ENCODE results near the gene ASTN2.

ASTN2 gene

DNA sequence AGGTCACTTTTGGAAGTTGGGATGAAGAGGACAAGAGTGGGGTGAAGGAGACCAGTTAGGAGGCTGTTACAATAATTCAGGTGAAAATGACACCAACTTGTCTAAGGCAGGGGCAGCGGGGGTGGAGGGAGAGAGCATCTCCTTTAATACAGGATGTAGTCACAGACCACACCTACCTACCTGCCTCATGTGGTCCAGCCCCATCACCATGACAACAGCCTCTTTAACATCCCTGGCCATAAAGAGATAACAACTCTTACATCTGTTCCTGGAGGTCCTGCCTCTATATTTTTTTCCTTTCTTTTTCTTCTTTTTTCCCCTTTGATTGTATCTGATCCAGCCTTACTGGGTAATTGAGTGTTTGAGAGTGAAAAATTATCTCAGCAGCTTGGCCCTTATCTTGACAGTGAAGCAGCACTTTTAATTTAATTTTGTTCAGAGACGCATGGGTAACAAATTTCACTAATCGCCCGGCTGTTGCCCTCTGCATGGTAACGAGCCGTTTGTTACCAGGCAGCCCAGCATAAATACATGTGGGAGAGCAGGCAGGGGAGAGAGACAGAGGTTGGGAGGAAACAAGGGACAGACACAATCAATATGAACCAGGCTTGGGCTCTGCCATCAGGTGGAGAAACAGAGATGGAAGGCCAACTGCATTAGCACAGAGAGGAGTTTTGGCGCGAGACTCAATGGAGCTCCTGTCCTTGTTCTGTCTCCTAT, 338.1 kb downstream of the ASTN2 start:
- Histone ChIP-seq H3K27me3 (ENCODE audit: control insufficient read depth, low read length) (no peaks in the 10 kb centered on the region), H3K4me1 (ENCODE audit: control insufficient read depth, low read length) (no peaks in the 10 kb centered on the region), H3F3A (ENCODE audit: control insufficient read depth, insufficient read depth) (no peaks in the 10 kb centered on the region), H3K4me2 (ENCODE audit: low read length) (no peak overlapping the region), H3K27ac (ENCODE audit: low read depth, low read length) (no peak overlapping the region), H3K9me3 (ENCODE audit: control insufficient read depth, insufficient read depth, low read length) (no peaks in the 10 kb centered on the region), H3K9me2 (replicated peaks; ENCODE audit: control insufficient read depth, low read length) (no peaks in the 10 kb centered on the region), H3K79me2 (ENCODE audit: control insufficient read depth, low read length) (no peaks in the 10 kb centered on the region), H4K20me1 (ENCODE audit: control insufficient read depth, insufficient read depth, low read depth, low read length) (no peaks in the 10 kb centered on the region), H3K36me3 (ENCODE audit: control insufficient read depth, low read length) (no peaks in the 10 kb centered on the region), H3K4me3 (ENCODE audit: low read length) (no peak overlapping the region)
- no peak for TF ChIP-seq EZH2phosphoT487 (IDR thresholded peaks at IDR 0.05; ENCODE audit: borderline replicate concordance, low read length)
- TF ChIP-seq, protein P1, sequence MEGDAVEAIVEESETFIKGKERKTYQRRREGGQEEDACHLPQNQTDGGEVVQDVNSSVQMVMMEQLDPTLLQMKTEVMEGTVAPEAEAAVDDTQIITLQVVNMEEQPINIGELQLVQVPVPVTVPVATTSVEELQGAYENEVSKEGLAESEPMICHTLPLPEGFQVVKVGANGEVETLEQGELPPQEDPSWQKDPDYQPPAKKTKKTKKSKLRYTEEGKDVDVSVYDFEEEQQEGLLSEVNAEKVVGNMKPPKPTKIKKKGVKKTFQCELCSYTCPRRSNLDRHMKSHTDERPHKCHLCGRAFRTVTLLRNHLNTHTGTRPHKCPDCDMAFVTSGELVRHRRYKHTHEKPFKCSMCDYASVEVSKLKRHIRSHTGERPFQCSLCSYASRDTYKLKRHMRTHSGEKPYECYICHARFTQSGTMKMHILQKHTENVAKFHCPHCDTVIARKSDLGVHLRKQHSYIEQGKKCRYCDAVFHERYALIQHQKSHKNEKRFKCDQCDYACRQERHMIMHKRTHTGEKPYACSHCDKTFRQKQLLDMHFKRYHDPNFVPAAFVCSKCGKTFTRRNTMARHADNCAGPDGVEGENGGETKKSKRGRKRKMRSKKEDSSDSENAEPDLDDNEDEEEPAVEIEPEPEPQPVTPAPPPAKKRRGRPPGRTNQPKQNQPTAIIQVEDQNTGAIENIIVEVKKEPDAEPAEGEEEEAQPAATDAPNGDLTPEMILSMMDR (IDR thresholded peaks at IDR 0.05; ENCODE audit: low read depth, low read length, poor library complexity, severe bottlenecking) = no peak

GRCh38 chr9:117075636-117076035, 339.2 kb downstream of the ASTN2 start:
- no peak overlapping the region for H3K27ac ChIP-seq (ENCODE audit: low read depth, low read length)
- H3K79me2 ChIP-seq (ENCODE audit: control insufficient read depth, low read length) = no peaks in the 10 kb centered on the region
- no peaks in the 10 kb centered on the region for H3K9me2 ChIP-seq (replicated peaks; ENCODE audit: control insufficient read depth, low read length)
- no peaks in the 10 kb centered on the region for H3K27me3 ChIP-seq (ENCODE audit: control insufficient read depth, low read length)
- no peaks in the 10 kb centered on the region for H3K9me3 ChIP-seq (ENCODE audit: control insufficient read depth, insufficient read depth, low read length)
- no peaks in the 10 kb centered on the region for H3K4me1 ChIP-seq (ENCODE audit: control insufficient read depth, low read length)
- H3F3A ChIP-seq (ENCODE audit: control insufficient read depth, insufficient read depth) = no peaks in the 10 kb centered on the region
- H3K36me3 ChIP-seq (ENCODE audit: control insufficient read depth, low read length) = no peaks in the 10 kb centered on the region
- no peak overlapping the region for H3K4me3 ChIP-seq (ENCODE audit: low read length)
- H3K4me2 ChIP-seq (ENCODE audit: low read length) = no peak overlapping the region
- TF ChIP-seq EZH2phosphoT487 (IDR thresholded peaks at IDR 0.05; ENCODE audit: borderline replicate concordance, low read length) = no peak
- TF ChIP-seq, protein P1 (IDR thresholded peaks at IDR 0.05; ENCODE audit: low read depth, low read length, poor library complexity, severe bottlenecking) = no peak
- no peaks in the 10 kb centered on the region for H4K20me1 ChIP-seq (ENCODE audit: control insufficient read depth, insufficient read depth, low read depth, low read length)

DNA sequence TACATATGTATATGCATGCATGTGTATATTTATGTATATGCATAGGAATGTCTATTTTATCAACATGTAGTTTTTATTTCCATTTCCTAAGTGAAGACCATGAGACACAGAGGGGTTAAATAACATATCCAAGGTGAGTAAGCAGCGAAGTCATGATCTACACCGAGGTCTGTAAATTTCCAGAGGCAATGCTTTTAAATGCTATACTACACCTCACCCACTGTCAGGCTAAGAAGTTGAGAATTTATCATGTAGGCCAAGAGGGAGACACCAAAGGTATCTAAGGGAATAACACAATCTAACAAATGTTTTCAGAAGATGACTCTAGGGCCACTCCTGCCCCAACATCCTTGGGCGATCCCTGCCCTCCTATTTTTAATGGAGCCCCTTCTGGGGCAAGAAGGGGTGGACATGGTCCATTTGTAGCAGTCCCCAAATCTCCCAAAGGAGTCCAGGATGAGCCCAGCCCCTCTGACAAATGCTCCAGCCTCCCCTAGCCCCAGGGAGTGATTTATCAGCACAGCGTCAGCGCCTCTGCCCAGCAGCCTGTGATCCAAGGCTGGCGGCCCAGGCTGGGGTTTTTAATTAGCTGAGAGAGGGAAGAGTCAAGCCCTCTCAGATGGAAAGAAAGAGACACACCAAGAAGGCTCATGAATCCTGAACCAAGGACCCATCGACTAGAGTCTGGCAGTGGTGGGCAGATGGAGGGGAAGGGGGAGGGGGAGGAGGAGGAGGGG, 339.9 kb downstream of the ASTN2 start:
- no peaks in the 10 kb centered on the region for H3K36me3 ChIP-seq (ENCODE audit: control insufficient read depth, low read length)
- TF ChIP-seq EZH2phosphoT487 (IDR thresholded peaks at IDR 0.05; ENCODE audit: borderline replicate concordance, low read length) = no peak
- TF ChIP-seq, protein P1 (IDR thresholded peaks at IDR 0.05; ENCODE audit: low read depth, low read length, poor library complexity, severe bottlenecking) = no peak
- no peaks in the 10 kb centered on the region for H4K20me1 ChIP-seq (ENCODE audit: control insufficient read depth, insufficient read depth, low read depth, low read length)
- no peak overlapping the region for H3K27ac ChIP-seq (ENCODE audit: low read depth, low read length)
- no peaks in the 10 kb centered on the region for H3K27me3 ChIP-seq (ENCODE audit: control insufficient read depth, low read length)
- H3K9me2 ChIP-seq (replicated peaks; ENCODE audit: control insufficient read depth, low read length) = no peaks in the 10 kb centered on the region
- H3K4me1 ChIP-seq (ENCODE audit: control insufficient read depth, low read length) = no peaks in the 10 kb centered on the region
- H3K9me3 ChIP-seq (ENCODE audit: control insufficient read depth, insufficient read depth, low read length) = no peaks in the 10 kb centered on the region
- H3F3A ChIP-seq (ENCODE audit: control insufficient read depth, insufficient read depth) = no peaks in the 10 kb centered on the region
- no peak overlapping the region for H3K4me2 ChIP-seq (ENCODE audit: low read length)
- H3K79me2 ChIP-seq (ENCODE audit: control insufficient read depth, low read length) = no peaks in the 10 kb centered on the region
- H3K4me3 ChIP-seq (ENCODE audit: low read length) = no peak overlapping the region

All from DOHH2 (cell line).